ENCODE data around the gene STK24. TPM values are rescaled to one million over a fixed set of nuclear protein-coding genes. Genes with fewer than 3 reads are reported as not detected.

The STK24 gene
- total and polyA plus RNA-seq, 2 of the 8 experiments (the other 6 are each of a cell fraction or from before 2014, with no cell fraction given): 62.8 to 143 TPM

DNA sequence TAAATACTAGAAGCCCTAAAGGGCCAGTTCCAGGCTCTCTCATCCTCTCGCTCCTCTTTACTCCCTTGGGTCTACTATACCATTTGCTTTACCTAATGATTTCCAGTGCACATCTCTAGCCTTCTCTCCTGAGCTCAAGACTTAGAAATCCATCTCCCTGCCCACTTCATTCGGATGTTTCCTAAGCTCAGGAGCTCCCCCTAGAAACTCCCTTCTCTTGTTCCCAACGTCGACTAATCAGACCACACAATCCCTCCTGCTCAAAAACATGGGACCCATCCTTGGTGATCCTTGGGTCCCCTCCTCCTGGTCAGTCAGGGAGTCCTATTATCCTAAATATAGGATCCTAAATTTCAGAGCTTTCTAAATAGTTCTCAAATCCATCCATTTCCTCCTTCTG is 21.1 kb upstream of the STK24 start:
- no peaks in the 10 kb centered on the region for H3K23me2 ChIP-seq (ENCODE audit: low read depth, low read length)
- no peak overlapping the region for H3K9ac ChIP-seq (replicated peaks in 1 of 4; ENCODE audit: extremely low read depth in 1 of 4, low read depth in 3 of 4, low read length in 3 of 4)
- DNase-seq (ENCODE audit: low read depth in 1 of 2, low spot score in 2 of 2) (no peak), FAIRE-seq (no peak)
- H2BK12ac ChIP-seq (ENCODE audit: low read depth, low read length): no peak overlapping the region
- no peak overlapping the region for H3K56ac ChIP-seq (replicated peaks; ENCODE audit: insufficient read length, low read depth, low read length)
- WGBS, 2 experiments (ENCODE audit: extremely low coverage in 1 of 2, insufficient coverage in 1 of 2, insufficient read length in 1 of 2, insufficient replicate concordance in 2 of 2, low coverage in 1 of 2, low lambda C conversion rate in 2 of 2, missing lambda C conversion rate in 1 of 2): 40% methylated on average over 4 of the region's 4 CpGs; no CpG with 5 or more reads in 1 of the 2 experiments
- no peaks in the 10 kb centered on the region; a peak in 1 of 7 replicates for H3K27me3 ChIP-seq (replicated peaks in 1 of 4; ENCODE audit: control insufficient read depth in 3 of 4, extremely low read depth in 1 of 4, insufficient read depth in 3 of 4, low read length in 3 of 4)
- no peak overlapping the region for H2BK120ac ChIP-seq (replicated peaks; ENCODE audit: low read depth, low read length)
- H4K20me1 ChIP-seq (replicated peaks in 1 of 2; ENCODE audit: control insufficient read depth in 1 of 2, insufficient read depth in 2 of 2, low read length in 2 of 2): no peaks in the 10 kb centered on the region
- no peaks in the 10 kb centered on the region for H3K4me1 ChIP-seq (replicated peaks in 1 of 4; ENCODE audit: control insufficient read depth in 3 of 4, insufficient read depth in 4 of 4, low read length in 3 of 4)
- ChIA-PET CTCF (ENCODE audit: partially characterized antibody) (interaction anchor here (0.7 to 5.6 kb wide), 39 partner anchors 12 to 565 kb away, joined by 3 to 37 read pairs (median 4); partner anchors contain the start of gene STK24), POLR2A (ENCODE audit: partially characterized antibody) (interaction anchor here (1.6 kb wide), 1 partner anchor 103 kb away, joined by 3 read pairs; no protein-coding TSS in a partner anchor)
- no peak overlapping the region for H4K5ac ChIP-seq (ENCODE audit: insufficient read length, low read depth, low read length)
- H2AK5ac ChIP-seq (ENCODE audit: low read depth, low read length): no peak overlapping the region
- H3K27ac ChIP-seq (ENCODE audit: low read depth, low read length): no peak overlapping the region
- H3K4ac ChIP-seq (replicated peaks; ENCODE audit: insufficient read length, low read depth, low read length): no peak overlapping the region
- no peak overlapping the region for H4K8ac ChIP-seq (ENCODE audit: extremely low read depth, insufficient read depth, low read length)
- H3K14ac ChIP-seq (ENCODE audit: insufficient read length): no peak overlapping the region
- no peaks in the 10 kb centered on the region for H3K9me3 ChIP-seq (ENCODE audit: insufficient read depth in 2 of 2, low read depth in 1 of 2, low read length in 1 of 2)
- no peak overlapping the region for H4K91ac ChIP-seq (replicated peaks; ENCODE audit: insufficient read length, low read length)
- no peak overlapping the region for H2BK15ac ChIP-seq (ENCODE audit: low read length)
- H2BK5ac ChIP-seq (ENCODE audit: low read depth, low read length): no peak overlapping the region
- H3K79me2 ChIP-seq (ENCODE audit: control insufficient read depth in 1 of 2, insufficient read depth in 2 of 2, low read length in 2 of 2): no peaks in the 10 kb centered on the region
- 0 out of 2 replicates have a peak overlapping the region, but pooled peaks have one; percentile 36 for H2AFZ ChIP-seq (ENCODE audit: low read length)
- H3K23ac ChIP-seq (ENCODE audit: insufficient read length): no peak overlapping the region
- H3K36me3 ChIP-seq (ENCODE audit: control insufficient read depth in 2 of 4, insufficient read depth in 4 of 4, low read length in 3 of 4): no peaks in the 10 kb centered on the region
- no peak overlapping the region for H3K18ac ChIP-seq (ENCODE audit: extremely low read depth, low read length)
- H2BK20ac ChIP-seq (ENCODE audit: low read length): no peak overlapping the region
- no peak overlapping the region for H3K4me3 ChIP-seq (ENCODE audit: extremely low read depth in 1 of 4, insufficient read depth in 2 of 4, low read depth in 3 of 4, low read length in 4 of 4)
- H3K4me2 ChIP-seq (ENCODE audit: insufficient read depth in 1 of 2, low read depth in 2 of 2, low read length in 2 of 2): no peak overlapping the region
- no peaks in the 10 kb centered on the region for H3K79me1 ChIP-seq (ENCODE audit: low read depth, low read length)
- TF ChIP-seq TCF12 (IDR thresholded peaks at IDR 0.05; ENCODE audit: low read depth, low read length) (no peak), KDM5A (IDR thresholded peaks at IDR 0.05; ENCODE audit: low read length) (no peak), EP300 (IDR thresholded peaks at IDR 0.05; ENCODE audit: borderline replicate concordance in 1 of 2, low read depth in 2 of 2, low read length in 2 of 2) (no peak), POLR2AphosphoS5 (IDR thresholded peaks at IDR 0.05; ENCODE audit: low read depth, low read length) (no peak), RXRA (IDR thresholded peaks at IDR 0.05; ENCODE audit: insufficient read depth, low read depth, low read length) (no peak), POU5F1 (IDR thresholded peaks at IDR 0.05; ENCODE audit: low read depth, low read length) (no peak), BCL11A (IDR thresholded peaks at IDR 0.05; ENCODE audit: low read depth in 2 of 2, low read length in 2 of 2) (no peak), SP1 (IDR thresholded peaks at IDR 0.05; ENCODE audit: low read depth, low read length) (no peak), RAD21 (IDR thresholded peaks at IDR 0.05 in 1 of 2, conservative IDR thresholded peaks at IDR 0.05 in 1 of 2; ENCODE audit: low read depth in 2 of 2, low read length in 2 of 2) (peak; percentile 42 to 66)
- TF ChIP-seq, protein P1, sequence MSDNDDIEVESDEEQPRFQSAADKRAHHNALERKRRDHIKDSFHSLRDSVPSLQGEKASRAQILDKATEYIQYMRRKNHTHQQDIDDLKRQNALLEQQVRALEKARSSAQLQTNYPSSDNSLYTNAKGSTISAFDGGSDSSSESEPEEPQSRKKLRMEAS (IDR thresholded peaks at IDR 0.05): no peak
- TF ChIP-seq, protein P2, sequence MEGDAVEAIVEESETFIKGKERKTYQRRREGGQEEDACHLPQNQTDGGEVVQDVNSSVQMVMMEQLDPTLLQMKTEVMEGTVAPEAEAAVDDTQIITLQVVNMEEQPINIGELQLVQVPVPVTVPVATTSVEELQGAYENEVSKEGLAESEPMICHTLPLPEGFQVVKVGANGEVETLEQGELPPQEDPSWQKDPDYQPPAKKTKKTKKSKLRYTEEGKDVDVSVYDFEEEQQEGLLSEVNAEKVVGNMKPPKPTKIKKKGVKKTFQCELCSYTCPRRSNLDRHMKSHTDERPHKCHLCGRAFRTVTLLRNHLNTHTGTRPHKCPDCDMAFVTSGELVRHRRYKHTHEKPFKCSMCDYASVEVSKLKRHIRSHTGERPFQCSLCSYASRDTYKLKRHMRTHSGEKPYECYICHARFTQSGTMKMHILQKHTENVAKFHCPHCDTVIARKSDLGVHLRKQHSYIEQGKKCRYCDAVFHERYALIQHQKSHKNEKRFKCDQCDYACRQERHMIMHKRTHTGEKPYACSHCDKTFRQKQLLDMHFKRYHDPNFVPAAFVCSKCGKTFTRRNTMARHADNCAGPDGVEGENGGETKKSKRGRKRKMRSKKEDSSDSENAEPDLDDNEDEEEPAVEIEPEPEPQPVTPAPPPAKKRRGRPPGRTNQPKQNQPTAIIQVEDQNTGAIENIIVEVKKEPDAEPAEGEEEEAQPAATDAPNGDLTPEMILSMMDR (IDR thresholded peaks at IDR 0.05; ENCODE audit: control extremely low read depth in 1 of 3, insufficient read depth in 1 of 3, low read depth in 1 of 3, low read length in 3 of 3): peak in 2 of 3 experiments; percentile 41 to 57; a peak in 2 of 4 replicates
